GM12892 (cell line): ENCODE results near the gene LY6G6F.

ENCODE experiments used
- POLR2A ChIP-seq: IDR thresholded peaks from 2 replicates; pipeline ENCODE4 v1.6.1; 2011; ENCODE audit warnings: low read depth, low read length, control low read depth
- TAF1 ChIP-seq: IDR thresholded peaks from 2 replicates; pipeline ENCODE4 v1.6.1; 2011; ENCODE audit warnings: low read depth, mild to moderate bottlenecking, control low read depth, low read length, borderline replicate concordance

GRCh38 chr6:31711233-31711632, 4.6 kb downstream of the LY6G6F start:
- TF ChIP-seq TAF1 (no peak), POLR2A (no peak)
